CD4-positive, alpha-beta T cell treated with Interleukin-2 at 100 ng/mL for 4 hours (primary cell): ENCODE results near the gene OXNAD1.

Source experiments
- DNase-seq: peaks from one replicate; pipeline ENCODE4 v3.0.0-alpha.2; 2020; ENCODE audit warnings: low spot score

The OXNAD1 gene

DNA sequence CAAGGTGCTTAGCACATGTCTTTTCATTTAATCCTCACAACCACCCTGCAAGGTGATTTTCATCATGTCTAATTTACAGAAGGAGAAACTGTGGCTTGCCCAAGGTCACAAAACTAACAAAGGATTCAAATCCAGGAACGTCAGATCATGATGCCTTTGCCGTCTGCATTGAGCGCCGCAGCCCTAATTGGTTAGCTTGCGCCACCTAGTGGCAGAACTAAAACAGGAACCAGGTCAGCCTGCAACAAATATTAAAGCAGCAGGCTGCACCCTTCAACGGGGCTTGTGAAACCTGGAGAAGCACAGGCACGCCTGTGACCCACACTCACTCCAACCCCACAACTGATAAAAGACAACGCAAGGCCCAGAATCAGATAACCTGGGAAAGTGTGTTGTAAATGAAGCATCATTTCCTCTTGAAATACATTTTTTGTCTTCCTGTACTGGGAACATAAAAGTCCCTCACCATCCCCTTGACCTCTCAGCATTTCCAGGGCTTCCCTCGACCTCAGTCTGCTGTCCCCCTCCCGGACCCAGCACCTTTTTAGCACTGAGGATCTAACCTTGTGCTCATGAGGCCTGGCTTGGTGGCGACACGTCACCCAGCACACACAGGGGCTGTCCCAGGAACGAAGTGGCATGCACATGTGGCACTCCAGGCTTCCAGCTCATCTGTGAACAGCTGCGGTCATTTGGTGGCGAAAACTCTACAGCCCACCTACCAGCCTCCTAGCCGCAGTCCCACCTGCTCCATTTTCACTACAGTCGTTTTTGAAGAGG, 17.5 kb upstream of the OXNAD1 start:
- peak; percentile 83 for DNase-seq

DNA sequence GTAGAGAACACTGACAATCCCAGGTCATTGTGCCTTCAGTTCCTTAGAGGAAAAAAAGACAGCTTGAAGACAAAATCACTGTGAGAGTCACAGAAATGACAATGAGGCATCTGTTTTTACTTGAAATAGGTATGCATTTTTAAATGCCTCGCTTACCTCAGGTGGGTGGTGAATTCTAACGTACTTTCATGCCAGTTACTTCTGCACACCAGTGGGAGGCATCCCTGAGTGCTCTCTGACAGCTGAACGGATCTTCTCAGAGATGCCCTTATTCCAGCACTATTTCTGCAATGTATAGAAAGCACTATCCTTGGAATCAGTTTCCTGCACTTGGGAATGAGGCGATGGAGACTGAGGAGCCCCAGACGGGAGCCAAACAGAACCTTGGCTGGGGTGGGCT, 16.5 kb upstream of the OXNAD1 start:
- no peak for DNase-seq

DNA sequence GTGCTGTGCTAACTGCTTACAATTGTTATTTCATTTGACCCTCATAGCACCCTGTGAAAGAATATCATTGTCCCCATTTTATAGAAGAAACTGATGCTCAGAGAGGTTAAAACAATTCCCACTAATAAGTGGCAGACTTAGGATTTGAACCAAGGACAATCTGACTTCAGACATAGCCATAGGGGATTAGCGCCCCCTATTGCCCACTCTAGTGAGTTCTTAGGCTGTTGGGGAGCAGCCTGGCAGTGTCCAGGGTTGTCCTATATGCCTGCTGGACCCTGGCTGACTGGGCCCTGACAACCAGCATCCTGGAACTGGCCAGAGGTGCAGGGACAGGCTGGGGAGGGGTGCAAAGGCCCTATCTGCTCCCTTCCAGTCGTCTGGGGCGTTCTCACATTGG, 15.7 kb upstream of the OXNAD1 start:
- DNase-seq: no peak

DNA sequence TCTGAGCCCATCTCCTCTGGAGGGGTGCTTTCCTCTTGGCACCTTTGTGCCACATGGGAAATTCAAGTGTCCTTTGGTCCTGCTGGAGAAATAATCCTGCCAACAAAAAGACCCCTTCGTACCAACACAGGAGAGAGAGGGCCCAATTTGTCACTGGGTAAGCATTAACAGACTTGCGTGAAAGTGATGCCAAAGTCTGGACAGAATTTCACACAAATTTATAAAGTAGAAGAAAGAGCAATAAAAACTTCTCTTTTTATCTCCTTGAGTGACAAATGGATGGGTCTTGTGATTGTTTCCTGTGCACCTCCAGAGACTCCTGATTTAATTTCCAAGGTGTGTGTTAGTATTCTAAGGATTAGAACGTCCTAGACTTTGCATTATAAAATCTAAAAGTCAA, 15.1 kb upstream of the OXNAD1 start:
- DNase-seq: no peak

DNA sequence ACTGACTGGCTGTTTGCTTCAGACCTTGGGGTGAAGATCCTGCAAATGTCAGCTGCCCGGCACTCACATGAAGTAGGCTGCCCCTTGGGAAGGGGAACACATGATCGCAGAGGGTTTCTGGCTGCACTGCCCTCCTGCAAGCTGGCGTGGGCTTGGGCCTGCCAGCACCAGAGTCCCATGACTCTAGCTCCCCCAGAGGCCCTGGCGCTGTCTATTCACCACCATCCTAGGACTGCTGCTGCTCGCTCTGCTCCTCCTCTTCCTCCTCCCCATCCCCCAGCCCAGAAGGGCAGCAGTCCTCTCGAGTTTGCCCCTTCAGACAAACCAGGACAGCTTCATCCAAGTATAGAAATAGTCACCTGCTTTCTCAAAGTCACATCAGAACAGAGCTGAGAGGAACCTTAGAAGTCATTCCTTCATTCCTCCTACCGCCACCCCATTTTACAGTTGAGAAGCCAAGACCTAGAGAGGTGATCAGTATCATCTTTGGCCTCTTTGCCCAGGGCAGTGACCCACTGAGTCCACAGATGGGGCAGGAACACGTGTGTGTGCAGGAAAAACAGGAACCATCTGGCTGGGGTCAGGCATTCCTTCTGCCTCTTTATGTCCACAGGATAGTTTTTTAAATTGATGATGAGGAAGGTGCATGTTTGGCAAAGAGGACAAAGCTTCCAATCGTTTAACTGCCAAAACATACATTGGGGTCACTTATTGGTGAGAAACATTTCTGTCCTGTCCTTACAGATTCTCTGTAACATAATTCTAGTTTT, 13.5 kb upstream of the OXNAD1 start:
- DNase-seq: no peak

DNA sequence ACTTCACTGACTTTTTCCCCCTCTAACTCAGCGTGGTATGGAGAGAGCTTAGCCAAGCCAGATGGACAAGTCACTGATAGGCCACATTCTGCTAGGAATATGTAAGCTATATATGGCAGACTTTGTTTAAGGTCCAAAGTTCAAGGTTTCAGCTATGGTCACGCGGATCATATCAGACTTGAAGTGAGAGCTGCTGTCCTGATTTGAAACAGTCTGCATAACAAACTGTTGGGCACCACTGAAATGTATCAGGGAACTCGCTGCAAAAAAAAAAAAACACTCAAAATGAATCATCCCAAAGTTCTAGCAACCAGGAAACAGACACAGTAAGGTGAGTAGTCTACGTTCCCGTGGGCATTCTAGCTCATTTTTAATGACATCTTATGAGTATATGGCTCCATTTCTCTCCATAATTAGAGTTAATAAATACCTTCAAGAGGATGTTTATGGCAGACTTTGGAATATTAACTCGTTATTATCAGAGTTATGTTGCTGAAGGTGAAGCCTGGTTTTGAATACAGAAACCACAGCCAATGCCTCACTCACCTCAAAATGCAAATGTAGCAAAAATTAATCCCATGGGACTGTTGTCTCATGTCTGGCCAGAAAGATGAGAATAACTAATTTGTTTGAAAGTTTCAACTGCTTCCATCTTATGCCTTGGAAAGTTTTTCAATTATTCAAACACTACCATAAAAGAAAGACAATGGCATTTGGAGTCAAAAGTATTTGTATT, 12.6 kb upstream of the OXNAD1 start:
- DNase-seq: no peak

DNA sequence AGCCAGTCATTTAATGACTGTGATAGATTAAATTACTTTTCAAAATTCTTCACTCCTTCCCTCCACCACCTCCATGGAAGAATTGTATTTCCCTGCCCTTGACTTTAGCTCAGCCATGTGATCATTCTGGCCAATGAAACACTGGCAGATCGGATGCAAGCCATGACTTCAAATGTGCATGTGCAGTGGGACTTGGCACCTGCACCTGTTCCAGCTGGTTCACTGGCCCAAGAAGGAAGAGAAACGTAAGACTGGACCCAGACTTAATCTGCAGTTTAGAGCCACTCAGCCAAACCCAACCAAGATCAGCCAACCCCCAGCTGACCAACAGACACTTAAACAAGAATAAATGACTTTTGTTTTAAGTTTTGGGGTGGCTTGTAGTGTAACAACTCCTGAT, 12.0 kb upstream of the OXNAD1 start:
- DNase-seq: no peak

DNA sequence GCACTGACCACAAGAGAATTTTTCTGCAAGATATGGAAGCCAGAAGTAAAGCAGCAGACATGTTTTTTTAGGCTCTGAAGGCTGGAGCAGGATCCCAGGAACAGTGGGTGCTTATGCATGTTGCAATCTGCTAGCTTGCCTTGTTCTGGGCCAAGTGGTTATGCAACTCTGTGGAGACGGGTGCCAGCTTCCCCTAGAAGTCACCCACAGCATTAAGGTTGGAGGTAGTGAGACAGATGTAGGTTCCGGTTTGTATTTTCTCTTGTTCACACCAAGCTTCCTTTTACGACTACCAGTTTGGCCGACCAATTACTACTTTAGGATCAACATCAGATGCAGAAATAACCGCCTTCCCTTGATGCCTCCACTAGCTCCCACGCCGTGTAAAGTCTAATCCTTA, 11.4 kb upstream of the OXNAD1 start:
- DNase-seq: no peak

DNA sequence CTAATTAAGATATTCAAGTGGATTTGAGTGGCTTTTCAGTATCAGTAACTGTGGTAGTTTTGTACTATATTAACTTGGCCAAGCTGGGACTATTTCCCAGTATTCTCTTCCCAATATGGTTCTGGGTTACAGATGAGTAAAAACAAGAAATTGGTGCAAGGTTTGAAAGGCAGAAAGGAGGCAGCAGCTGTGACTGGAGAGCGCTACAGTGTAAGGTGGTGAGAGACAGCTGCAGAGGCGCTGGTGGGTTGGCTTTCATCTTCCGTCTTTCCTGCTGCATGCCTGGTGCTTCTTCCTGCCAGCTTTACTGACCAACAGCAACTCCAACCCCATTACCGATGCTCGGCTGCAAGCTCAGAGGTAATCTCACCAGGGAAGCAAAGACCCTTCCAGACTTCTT, 10.1 kb upstream of the OXNAD1 start:
- DNase-seq: no peak

DNA sequence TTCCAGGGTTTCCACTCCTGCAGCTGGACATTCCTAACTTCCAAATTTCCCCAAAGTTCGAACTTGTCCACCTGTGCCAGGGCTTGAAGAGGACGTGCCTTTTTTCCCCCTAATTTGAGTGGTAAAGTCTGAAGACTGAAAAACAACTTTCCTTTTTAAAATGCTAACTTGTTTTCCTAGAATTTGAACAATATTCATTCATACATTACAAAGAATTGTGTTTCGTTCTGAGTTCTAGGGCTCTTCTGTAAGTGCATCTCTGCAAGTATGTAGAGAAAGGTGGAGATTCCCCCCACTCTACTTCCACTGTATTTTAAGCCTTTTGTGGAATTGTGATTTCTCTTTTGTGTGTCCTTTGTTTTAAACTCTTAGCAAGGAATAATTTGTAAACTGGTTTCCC, 9.7 kb upstream of the OXNAD1 start:
- DNase-seq: no peak

DNA sequence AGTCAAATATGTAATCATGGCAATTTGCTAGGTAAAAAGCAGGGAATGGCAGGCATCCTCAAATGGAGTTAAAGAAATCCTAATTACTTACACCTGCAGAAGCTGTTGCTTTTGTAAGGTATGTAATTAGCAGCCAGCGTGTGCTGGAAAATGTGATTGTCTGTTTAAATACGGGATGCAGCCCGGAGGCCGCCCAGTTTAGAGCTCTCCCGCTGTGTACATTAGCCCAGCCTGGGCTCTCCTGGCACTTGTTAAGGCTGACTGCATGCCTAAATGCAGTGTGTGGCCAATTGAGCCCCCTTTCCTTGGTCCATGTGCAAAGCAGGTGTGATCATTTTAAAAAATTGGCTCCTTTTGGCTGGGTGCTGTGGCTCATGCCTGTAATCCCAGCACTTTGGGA, 9.3 kb upstream of the OXNAD1 start:
- DNase-seq: no peak

DNA sequence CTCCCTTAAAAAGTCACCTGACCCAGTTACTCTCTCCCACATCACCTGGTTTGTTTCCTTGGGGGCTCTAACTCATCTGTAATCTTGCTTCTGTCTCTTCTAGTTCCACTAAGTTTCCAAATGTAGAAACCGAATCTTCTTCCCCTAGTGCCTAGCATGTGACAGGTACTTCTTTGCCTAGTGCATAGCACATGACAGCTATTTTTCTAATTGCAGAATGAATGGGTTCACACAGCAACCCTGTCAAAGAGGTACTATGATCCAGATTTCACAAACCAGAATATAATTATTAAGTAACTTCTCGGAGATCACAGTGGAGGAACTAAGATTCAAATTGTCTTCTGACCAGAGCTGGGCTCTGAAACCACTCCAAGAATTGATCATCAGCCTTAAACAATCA, 7.7 kb upstream of the OXNAD1 start:
- DNase-seq: no peak

DNA sequence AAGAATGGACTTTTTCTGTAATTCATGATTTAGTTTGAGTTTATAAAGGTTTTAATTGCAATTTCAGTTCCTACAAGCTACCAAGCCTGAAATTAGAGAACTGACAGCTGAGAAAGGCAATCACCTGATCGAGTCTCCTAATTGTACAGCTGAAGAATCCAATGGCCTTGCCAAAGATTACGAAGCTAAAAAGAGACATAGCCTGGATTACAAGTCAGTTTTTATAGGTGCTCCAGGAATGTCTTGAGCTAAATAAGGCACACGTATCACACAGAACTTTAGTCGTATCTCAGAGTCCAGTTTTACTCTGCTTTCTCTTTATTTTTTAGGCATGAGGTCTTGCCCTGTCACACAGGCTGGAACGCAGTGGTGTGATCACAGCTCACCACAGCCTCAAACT, 6.8 kb upstream of the OXNAD1 start:
- no peak for DNase-seq

DNA sequence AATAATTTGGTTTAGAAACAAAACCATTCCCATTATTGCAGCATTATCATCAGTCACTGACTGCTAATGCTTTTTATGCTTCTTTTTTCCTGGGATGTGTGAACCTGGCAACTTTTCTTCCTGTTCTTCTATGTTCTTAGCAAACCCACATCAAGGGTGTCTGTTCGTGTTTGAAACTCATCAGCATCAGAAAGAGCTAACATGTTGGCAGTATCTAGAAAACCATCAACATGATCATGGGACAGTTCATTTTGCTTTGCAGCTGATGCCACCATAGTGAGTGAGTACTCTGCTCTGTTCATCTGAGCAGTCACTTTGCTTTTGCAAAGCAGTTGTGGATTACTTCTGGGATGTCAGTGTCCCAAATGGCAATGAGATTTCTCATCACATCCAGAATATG, 6.1 kb upstream of the OXNAD1 start:
- DNase-seq: no peak

DNA sequence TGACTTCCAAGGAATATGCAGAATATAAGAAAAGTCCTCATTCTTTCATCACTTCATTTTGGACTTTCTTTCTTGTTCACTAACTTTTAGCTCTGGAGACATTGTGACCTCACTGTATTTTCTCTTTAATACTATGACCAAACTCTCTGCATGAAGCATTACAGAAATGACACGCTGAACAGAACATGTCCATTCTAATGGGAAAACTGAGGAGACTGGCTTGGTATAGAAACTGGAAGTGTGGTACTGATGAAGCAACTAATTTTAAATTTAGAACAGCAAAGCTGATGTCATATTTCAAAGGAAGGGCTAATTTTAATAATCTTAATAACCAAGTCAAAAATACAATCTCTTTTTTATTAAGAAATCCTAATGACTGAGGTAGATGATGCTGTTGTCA, 5.0 kb upstream of the OXNAD1 start:
- DNase-seq: no peak

DNA sequence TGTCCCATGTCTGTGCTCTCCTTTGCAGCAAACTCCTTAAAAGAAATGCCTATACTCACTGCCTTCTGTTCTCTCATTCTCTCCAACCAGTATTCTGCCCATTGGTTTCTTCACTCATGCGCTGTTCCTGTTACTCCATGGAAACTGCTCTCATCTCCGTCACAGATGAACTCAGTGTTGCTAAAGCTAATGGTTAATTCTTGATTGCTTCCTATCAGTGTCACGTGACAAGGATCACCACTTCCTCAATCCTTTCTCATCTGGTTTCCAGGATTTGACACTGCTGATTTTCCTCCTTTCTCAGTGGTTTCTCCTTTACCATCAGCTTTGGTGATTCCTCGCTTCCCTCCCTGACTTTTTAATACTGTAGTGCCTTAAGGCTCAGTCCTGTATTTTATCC, 2.8 kb upstream of the OXNAD1 start:
- DNase-seq: no peak

DNA sequence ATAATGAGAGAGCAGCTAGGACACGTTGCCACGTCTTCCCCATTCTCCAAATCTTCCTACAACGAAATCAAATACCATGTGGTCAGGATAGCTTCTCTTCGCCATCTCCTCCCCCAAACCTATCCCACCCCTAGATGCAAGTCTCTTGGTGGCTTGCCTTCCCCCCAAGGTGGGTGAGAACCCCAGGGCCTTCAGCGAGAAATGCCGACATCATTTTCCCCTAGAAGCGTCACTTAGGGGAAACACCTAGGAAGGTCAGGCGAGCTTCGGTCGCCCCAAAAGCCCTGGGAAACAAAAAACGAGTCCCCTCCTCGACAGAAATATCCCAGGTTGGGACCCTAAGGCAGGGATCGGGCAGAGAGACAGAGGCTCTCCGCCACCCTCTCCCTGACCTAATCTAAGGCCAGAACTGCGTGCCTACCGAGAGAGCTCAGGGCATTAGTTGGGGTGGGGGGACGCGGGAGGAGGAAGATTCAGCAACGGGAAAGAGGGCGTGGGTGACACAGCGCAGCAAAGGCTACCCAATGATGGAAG, 771 bp upstream of the OXNAD1 start:
- no peak for DNase-seq

DNA sequence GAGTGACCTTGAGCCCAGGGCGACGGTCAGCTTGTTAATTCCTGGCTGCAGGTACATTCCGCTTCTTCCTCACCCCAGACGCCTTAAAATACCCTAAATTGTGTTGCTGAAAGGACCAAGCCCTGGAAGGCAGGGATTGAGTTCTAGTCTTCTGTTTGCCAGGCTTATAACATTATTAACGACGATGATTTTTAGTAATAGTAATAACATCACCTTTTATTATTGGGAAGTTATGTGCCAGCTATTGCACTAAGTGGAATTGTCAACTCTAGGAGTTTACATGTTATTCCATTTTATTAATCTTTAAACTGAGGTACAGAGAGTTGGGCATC, 409 bp downstream of the OXNAD1 start:
- no peak for DNase-seq

DNA sequence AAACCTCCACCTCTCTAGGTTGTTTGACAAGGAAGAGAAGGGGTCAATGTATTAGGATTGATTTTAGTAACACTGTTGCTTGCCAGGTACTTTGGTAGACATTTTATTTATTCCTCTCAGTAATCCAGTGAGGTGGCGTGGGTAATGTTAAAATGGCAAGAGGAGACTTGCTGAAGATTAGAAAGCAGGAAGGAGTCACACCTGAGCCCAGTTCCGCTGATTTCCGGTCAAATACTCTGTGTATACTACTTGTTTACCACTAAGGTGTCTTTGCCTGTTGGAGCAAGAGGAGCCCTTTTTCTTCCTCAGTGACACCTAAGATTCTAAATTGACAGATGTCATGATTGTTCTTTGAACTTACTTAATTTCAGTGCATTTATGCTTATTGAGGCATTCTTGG, 1.7 kb downstream of the OXNAD1 start:
- DNase-seq: no peak

DNA sequence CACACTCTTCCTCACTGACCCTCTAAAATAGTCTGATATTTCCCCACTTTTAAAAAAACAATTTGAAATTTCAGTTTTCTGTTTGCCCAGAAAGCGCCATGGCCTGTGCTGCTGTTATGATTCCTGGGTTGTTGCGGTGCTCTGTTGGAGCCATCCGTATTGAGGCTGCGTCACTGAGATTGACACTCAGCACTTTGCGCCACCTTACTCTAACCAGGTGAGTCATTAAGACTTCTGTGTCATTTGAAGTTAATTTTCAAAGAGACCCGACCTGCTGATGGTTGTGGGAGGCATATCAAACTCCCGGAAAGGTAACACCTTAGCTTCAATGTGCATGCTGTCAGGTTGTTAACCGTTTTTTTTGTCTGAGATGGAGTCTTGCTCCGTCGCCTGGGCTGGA, 5.8 kb downstream of the OXNAD1 start:
- DNase-seq: no peak

DNA sequence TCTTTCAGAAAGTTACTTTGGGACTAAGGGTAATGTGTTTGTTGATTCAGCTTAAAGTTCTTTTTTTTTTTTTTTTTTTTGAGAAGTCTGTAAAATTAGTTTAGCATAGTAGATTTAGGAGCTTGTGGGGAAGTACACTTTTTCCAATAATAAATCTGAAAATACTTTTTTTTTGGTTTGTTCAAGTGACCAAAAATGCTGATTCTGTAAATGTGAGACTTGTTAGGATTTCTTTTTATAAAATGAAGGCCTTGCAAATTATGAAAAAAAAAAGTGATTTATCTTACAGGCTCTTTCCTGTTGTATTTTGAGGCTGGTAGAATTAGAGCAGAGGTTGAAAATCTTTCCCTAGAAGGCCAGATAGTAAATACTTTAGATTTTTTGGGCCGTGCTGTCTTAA, 7.6 kb downstream of the OXNAD1 start:
- DNase-seq: no peak

DNA sequence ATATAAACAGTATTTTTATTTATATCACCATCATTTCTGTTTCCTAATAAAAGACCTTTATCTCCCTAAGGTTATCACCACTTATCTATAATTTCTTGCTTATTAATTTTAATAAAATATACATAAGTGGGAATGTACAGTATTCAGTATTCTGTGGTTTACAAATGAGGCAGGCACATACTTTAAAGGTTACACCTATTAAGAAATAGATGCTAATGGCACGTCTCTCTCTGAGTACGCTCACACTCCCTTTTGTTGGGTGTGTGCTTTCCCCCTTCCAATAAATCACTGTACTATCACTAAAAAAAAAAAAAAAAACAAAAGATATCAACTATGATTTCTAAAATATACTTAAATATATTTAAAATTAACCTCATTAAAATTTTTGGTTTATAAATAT, 8.9 kb downstream of the OXNAD1 start:
- DNase-seq: no peak

DNA sequence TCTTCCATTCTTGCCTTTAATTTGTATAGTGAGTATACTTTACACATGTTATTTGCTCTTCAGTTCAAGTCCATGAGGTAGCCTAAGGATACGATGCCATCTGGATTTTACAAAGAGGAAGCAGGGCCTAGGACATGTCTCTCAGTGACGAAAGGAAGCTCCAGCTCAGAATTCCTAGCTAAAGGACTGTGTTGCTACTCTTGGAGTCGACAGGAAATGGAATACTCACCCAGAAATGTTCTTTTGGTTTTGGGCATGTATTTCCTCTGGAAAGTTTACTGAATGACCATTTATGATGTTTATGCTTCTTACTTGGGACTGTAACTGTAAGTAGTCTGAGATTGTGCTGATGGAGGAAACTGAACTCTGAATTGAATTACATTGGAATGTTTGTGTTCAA, 12.5 kb downstream of the OXNAD1 start:
- no peak for DNase-seq
